Endothelial cell of umbilical vein (primary cell): ENCODE results near the gene SWSAP1.

Experiments used
- EZH2 ChIP-seq: IDR thresholded peaks from 2 replicates; pipeline ENCODE4 v1.6.1; 2012; ENCODE audit warnings: borderline replicate concordance, low read depth, mild to moderate bottlenecking, moderate library complexity, low read length, inconsistent platforms; ENCODE audit not compliant: severe bottlenecking
- TF ChIP-seq, protein P1 (sequence below), 2 donors: IDR thresholded peaks; 1 replicate in 1 of 2; 2 replicates in 1 of 2; pipeline ENCODE4 v1.5.1; 2011; ENCODE audit warnings: low read length in 2 of 2, mild to moderate bottlenecking in 2 of 2, moderate library complexity in 2 of 2, control low read depth in 1 of 2, inconsistent platforms in 1 of 2, low read depth in 1 of 2; ENCODE audit not compliant: insufficient read depth in 1 of 2; ENCODE audit errors: extremely low read depth in 1 of 2

GRCh38 chr19:11384778-11385129 is 10.3 kb downstream of the SWSAP1 start:
- TF ChIP-seq, protein P1, sequence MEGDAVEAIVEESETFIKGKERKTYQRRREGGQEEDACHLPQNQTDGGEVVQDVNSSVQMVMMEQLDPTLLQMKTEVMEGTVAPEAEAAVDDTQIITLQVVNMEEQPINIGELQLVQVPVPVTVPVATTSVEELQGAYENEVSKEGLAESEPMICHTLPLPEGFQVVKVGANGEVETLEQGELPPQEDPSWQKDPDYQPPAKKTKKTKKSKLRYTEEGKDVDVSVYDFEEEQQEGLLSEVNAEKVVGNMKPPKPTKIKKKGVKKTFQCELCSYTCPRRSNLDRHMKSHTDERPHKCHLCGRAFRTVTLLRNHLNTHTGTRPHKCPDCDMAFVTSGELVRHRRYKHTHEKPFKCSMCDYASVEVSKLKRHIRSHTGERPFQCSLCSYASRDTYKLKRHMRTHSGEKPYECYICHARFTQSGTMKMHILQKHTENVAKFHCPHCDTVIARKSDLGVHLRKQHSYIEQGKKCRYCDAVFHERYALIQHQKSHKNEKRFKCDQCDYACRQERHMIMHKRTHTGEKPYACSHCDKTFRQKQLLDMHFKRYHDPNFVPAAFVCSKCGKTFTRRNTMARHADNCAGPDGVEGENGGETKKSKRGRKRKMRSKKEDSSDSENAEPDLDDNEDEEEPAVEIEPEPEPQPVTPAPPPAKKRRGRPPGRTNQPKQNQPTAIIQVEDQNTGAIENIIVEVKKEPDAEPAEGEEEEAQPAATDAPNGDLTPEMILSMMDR (IDR thresholded peaks at IDR 0.05; ENCODE audit: extremely low read depth in 1 of 2, insufficient read depth in 1 of 2, low read depth in 1 of 2, low read length in 2 of 2): no peak
- no peak for TF ChIP-seq EZH2
